HG02981 (cell line): Measurements from ENCODE around the gene ASPHD2.
"Not testable (repeated sequence)": the region's sequence is repeated elsewhere in the genome, so short reads cannot be mapped to it uniquely, and the experiment has no call there.

Experiments
- ATAC-seq: cut with Tn5 transposase; IDR thresholded peaks from one replicate; pipeline ENCODE4 v1.9.1; 2021; ENCODE audit warnings: mild to moderate bottlenecking, moderate library complexity; ENCODE audit not compliant: unreplicated experiment

The ASPHD2 gene, protein sequence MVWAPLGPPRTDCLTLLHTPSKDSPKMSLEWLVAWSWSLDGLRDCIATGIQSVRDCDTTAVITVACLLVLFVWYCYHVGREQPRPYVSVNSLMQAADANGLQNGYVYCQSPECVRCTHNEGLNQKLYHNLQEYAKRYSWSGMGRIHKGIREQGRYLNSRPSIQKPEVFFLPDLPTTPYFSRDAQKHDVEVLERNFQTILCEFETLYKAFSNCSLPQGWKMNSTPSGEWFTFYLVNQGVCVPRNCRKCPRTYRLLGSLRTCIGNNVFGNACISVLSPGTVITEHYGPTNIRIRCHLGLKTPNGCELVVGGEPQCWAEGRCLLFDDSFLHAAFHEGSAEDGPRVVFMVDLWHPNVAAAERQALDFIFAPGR

DNA sequence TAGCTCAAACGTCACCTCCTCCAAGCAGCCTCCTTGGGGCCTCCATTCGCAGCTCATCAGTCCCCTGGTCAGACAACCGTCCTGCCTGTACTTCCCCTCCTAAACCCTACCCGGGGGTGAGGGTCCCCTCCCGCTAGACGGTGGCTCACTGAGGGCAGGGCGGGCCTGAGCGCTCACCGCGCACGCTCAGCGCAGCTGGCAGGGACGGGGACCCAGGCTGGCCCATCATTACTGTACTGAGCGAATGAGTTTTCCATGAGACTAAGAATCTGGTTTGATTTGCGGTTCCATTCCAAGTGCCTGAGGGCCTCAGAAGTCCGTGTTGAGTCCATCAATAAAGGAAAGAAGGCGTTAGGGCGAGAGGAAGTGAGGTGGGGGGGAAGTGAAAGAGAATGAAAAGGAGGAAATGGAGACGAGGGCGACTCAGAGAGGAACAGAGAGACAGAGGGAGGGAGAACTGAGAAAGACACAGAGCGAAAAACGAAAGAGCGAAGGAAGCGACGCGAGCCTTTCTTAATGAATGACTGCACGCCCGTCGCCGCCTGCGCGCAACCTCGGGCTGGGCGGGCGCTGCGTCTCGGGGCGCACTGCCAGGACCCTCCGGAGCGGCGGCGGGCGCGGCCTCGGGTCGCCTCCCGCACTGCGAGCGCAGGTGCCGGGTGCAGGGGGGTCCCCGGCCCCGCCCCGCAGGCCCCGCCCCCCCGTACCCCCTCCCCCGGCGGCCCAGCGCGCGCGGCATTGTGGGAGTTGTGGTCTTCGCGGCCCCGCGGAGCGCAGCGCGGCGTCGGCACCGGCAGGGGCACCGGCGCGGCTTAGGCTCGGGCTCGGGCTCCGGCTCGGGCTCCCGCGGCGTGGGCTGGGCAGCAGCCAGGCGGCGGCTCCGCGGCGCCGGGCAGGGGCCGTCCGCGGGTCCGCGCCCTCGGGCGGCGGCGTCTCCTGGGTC, at the start of gene ASPHD2:
Gene ASPHD2 (plus strand): TSS at position 746 of the 943 bp plus-strand sequence. CDS start 4,356 bp downstream, outside the sequence.
- peak; percentile 75 for ATAC-seq

DNA sequence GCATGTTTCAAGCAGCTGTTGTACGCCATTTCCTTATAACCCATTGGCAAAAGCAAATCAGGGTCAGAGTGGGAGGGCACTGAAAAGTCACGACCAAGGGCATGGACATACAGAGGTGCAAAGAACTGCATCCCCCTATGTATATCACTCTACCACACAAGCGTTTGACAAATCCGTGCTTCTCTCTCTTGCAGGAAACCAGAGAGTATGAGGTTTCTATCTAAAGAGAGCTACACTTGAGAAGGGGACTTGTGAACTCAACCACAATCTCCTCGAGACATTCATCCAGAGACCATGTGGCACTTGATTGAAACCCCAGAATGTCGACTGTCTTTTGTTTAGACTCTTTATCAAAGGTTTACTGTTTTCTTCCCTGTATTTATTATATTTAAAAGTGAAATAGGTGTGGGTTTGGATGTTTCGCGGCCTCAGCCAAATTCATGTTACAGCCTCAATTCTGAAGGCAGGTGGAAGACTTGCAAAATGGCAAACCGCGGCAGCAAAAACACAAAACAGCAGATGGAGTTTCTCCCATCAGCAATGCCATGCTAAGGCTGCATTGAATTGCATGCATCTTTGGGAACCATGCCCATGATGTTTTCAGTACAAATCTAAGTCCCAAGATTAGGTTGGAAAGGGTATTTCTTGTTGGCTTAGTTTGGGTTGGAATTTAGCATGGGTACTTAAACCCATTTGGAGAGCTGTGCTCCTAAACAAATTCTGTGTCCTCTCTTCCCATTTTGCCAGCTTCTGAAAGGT, 48.8 kb upstream of the ASPHD2 start:
- ATAC-seq, result no peak

DNA sequence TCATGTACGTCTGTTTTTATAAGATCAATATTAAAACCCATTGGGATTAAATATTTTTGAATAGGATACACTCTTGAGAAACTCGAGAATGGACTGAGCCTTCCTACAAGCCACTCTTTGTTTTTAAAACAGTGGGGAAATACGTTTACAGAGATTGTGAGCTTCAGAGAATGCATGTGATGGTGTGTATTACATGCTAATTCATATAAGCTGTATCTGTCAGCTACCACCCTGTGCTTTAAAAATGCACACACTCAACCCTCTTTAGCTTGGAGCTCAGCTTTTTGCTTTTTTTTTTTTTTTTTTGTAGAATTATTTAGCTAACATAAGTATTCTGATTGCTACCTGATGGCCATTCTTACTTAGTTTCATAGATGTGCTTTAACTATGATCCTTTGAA, 46.3 kb upstream of the ASPHD2 start:
- no peak for ATAC-seq

DNA sequence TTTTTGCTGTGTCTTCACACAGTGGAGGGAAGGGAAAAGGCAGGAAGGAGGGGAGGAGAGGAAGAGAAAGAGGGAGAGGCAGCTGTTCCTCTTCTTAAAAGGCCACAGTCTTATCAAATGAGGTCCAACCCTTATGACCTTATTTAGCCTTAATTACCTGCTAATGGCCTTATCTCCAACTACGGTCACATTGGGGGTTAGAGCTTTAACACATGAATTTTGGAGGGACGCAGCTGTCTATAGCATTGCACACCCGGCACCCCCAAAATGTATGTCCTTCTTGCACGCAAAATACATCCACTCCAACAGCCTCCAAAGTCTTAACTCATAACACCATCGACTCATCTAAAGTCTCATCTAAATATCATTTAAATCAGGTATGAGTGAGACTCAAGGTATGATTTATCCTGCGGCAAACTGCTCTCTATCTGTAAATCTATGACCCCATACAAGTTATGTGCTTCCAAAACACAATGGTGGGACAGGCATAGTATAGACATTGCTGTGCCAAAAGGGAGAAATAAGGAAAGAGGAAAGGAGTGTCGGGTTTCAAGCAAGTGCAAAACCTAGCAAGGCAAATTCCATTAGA, 45.0 kb upstream of the ASPHD2 start:
- ATAC-seq, result no peak

DNA sequence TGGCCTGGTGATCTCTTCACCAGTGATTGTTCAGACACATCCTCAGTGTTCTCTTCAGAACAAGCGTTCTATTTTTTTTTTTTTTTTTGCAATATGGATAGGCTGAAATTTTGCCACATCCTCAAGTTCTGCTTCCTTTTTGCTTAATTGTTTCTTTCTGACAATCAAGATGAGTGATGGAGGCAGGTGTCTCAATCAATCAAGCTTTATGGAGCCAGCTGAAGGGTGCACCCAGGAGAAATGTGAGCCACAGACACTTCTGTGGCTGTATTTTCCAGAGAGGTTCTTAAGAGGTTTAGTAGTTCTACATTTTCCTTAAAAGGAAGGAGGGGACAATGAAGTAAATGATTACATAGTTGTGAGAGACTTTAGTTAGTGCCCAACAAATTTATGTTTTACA, 43.9 kb upstream of the ASPHD2 start:
- ATAC-seq, result no peak

DNA sequence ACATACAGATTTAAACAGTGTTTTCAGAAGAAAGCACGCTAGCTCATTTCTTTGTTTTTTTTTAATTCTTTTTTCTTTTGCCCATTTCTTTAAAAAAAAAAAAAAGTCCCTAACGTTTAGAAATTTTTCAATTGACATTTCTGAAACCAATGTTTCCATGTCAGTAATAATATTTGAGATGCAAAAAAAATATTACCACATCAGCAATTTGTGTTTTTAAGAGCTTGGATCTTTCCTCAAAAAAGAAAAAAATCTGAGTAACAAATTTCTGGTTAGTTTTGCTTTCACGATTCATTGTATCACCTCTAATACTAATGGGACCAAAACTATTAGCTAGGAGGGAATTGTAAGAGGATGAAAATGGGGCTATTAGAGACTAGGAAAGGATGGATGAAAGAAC, 39.9 kb upstream of the ASPHD2 start:
- ATAC-seq, result no peak

DNA sequence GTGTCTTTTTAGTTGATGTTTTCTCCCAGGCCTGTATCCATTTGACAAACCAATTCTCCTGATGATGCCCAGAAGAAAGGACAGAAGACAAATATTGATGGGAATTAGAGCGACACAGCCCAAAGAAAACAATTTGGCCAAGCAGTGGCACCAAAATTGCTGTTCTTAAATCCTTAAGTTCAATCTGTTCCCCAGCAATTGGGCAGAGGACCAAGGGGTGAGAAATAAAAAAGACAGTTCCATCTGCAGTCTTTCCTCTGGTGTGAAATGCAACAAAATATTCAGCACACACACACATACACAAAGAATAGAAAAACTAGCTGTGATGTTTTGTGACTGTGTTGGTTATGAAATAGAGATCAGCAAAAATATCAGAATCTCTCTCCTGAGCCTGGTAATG, 38.0 kb upstream of the ASPHD2 start:
- no peak for ATAC-seq

DNA sequence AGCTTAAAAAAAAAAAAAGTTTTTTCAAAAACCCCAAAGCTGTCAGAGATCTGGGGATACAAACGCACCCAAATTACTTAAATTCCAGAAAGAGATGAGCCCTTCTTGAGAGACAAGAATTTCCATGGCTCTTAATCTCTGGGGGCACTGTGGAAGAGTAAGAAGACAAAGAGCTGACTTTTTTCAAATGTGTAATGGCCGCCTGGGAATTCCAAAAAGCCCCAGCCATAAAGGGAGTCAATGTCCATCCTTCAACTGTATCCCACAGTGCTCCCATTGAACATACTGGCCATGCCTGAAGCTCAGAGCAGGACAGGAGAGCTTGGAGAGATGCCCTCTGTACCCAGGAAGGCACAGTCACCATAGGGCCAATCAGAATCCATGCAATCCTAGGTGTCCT, 37.4 kb upstream of the ASPHD2 start:
- no peak for ATAC-seq

DNA sequence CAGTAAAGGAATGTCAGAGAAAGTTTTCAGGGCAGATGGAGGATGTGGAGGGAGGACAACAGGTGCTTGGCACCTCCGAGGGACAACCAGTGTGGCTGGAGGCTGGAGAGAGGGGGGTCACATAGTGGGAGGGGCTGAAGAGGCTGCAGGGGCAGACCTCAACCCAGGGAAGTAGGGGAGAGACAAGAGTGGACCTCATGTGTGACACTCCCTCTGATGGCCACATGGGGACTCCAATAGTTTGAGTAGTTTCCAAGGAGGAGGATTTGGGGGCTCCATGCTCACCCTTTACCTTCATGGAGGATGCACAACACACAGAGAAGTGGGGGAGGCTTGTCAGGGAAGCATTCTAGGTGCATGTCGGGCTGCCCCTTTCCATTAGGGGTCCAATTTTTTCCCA, 35.1 kb upstream of the ASPHD2 start:
- no peak for ATAC-seq

DNA sequence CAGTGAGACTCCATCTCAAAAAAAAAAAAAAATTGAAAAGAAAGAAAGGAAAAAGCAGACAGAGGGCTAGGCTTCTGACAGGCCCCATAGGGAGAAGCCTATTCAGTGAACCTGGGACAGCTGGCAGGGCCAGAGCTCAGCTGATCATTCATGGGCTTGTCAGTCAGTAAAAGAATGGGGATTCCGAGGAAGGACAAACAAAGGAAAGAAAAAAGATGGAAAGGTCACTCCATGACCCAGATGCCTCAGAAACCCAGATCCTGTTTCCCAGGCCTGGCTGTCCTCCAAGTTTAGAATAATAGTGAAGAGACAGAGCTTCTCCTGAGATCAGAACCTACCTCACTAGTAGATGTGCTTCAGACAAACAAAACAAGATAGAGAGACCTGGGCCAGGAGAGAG, 34.3 kb upstream of the ASPHD2 start:
- ATAC-seq, result no peak

DNA sequence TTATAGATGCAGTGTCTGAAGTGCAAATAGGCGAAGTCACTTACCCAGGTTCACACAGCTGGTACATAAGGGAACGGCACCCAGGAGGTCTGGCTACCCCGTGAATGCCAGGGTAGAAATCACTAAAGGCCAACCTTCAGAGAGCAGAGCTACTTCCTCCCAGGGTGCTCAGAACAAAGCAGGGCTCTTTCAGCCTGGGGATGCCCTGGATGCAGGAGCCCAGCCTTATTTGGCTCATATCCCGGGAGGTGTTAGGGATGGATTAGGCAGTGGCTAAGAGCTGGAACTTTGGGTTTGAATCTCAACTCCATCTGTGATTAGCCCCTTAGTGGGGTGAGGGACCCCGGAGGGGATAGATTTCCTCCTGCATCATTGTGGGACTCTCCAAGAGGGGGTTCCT, 33.1 kb upstream of the ASPHD2 start:
- no peak for ATAC-seq

DNA sequence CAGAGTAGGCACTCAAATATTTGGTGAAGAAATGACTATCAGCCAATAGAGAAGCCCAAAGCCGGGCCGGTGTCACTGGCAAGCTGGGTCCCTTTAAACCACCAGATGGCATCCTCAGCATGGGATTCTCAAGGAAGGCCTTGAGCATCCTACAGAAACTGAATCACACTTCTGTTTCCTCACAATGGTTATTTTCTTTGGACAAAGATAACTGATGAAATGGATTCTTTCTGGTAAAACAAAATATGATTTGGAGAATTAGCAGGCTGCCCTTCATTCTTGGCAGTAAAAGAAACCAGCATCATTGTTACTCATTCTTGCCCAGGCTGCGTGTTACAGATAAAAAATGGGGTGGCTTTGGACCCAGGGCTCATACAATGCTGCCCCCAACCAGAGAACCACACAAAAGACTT, 30.3 kb upstream of the ASPHD2 start:
- ATAC-seq, result no peak

DNA sequence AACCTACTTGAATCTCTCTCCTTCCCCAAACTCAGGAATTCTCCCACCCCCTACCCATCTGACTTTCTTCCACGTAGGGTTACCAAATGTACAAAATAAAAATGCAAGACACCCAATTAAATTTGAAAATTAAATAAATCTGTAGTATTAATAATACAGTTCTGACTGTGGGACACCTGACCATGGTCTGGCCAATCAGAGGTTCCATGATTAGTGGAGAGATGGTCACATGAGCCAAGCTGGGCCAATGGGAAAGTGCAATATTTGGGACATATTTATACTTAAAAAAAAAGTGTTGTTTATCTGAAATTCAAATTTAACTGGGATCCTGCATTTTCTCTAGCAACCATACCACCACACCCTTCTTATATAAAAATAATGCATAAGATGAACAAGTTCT, 29.8 kb upstream of the ASPHD2 start:
- no peak for ATAC-seq

DNA sequence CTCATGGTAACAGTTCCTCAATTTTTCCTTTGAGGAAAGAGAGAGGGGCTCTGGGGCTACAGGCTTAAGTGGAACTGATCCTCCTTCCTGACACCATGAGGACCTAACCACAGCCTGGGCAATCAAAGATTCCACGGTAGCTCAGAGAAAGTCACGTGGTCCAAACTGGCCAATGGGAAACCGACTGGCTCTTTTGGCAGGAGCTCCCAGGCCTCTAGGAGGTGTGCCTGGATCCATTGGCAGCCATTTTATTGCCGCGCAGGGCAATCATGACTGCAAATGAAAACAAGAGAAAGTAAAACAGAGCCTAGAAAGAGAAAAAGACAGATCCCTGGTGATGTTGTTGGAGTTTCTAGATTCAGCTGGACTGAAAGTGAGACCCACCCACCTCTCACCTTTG, 27.3 kb upstream of the ASPHD2 start:
- no peak for ATAC-seq

DNA sequence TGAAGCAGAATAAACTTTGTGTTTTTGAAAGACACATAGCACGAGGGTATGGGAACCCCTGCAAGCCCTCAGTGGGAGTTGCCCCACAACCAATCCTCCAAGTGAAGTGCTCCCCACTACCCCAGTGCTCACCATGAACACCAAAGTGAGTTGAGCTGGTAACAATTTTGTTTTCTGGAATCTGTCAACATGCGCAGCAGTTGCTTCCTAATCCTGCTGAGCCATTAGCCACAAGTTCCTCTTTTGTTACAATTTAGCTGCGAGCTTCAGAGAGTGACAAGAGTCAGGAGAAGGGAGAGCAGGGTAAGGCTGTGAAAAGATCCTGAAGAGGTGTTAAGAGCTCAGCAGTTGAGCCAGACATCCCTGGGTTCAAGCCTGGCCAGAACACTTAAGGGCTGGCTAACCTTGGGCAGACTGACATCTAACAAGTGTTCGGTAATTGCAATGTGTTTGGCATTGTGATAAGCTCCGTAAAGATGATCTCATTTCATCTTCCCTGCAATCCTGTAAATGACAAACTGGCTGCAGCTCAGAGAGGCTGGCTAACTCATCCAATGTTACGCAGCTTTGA, 24.1 kb upstream of the ASPHD2 start:
- ATAC-seq, result no peak

DNA sequence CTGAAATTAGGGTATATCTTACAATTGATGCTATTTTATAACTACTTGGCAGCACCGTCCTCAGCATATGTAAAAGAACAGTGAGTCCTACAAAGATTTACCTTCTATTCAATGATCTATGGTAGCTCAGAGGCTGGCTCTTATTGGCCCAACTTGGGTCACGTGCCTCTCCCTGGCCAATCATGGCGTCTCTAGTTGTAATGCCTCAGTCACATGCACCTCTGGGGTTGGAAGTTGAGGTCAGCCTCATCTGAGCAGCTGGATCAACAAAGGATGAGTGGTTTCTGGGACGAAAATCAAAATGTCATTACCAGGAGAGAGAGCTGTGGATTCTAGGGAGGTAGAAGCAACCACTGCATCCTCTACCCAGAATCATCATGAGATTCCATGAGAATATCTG, 22.9 kb upstream of the ASPHD2 start:
- ATAC-seq, result no peak

DNA sequence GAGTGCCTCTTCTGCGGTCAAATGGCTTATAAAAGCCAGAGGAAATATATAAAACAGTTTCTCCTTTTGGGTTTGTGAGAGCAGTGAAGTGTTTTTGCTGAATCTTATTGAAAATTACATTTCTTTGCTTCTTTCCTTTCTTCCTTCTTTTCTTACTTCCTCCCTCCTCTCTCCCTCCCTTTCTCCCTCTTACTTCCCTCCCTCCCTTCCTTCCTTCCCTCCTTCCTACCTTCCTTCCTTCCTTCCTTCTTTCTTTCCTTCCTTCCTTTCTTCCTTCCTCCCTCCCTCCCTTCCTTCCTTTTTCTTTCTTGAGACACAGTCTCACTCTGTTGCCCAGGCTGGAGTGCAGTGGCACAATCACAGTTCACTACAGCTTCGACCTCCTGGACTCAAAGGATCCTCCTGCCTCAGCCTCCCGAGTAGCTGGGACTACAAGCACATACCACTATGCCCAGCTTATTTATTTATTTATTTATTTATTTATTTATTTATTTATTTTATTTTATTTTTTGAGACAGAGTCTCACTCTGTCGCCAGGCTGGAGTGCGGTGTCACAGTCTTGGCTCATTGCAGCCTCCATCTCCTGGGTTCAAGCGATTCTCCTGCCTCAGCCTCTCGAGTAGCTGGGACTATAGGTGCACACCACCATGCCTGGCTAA, 20.4 kb upstream of the ASPHD2 start:
- ATAC-seq, result not testable (repeated sequence)

DNA sequence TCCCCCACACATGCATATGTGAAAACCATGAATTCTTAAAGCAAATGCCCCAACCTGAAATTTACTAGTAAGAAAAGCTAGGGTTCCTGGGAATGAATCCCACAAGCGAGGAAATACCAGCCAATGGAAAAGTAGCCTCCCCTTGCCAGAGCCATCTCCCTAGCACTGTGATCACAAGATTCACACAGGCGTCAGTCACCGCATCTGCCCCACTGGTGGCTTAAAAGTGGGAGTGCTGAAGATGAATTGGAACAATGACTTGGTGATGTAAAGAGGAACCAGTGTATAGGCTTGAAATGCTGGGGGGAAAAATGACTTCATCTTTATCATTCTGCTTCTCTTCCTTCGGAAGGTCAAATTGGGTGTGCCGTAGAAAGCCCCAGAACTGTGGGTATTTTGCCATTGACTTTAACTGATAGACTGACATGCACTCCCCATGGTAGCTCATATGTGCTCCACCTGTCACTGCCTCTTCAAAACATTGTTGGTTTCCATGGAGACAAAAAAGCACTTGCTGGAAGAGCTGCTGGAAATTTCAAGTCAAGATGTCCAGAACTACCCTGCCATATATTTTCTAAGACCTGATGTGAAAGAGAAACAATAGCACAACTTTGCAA, 19.2 kb upstream of the ASPHD2 start:
- no peak for ATAC-seq

DNA sequence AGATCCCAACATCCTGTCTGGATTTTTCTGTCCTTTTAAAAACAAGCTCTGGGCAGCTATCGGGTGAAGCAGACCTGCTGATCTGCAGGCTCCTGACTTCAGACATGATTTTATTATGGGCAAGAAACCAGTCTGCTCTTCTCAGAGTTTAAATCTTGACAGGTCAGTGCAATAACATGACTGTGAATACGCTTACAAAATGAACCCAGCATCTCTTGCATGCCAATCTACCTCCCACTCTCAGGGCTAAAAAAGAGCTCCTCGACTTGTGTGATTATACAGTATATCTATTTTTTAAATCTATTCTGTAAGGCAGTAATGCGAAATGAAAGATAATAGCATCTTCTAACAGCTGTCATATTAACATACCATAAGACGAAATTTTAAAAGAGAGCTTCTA, 18.7 kb upstream of the ASPHD2 start:
- ATAC-seq, result no peak

DNA sequence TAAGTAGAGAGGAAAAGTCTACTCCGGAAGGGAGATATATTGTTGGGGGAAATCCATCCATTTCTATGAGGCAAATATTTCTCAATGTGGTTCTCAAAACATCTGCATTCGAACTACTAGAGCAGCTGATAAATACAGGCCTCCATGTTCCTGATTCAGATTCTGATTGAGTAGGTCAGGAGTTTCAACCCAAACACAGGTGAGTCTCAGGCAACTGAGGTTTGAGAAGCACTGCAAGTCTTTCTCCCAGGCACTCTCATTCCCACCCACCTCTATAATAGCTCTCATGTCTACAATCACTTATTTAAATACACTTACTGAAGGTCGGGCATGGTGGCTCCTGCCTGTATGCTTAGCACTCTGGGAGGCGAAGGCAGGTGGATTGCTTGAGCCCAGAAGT, 14.7 kb upstream of the ASPHD2 start:
- no peak for ATAC-seq
